ENCODE results near the gene PLD3. TPM values are rescaled to one million over a fixed set of nuclear protein-coding genes. Genes with fewer than 3 reads are reported as not detected.
"Not testable (repeated sequence)": the region's sequence is repeated elsewhere in the genome, so short reads cannot be mapped to it uniquely, and the experiment has no call there.

The PLD3 gene
- polyA plus RNA-seq, 3 donors: 194 to 276 (median 275) TPM

GRCh38 chr19:40320558-40320935 lies 27.9 kb upstream of the PLD3 start:
- no peak for DNase-seq (ENCODE audit: extremely low read depth in 1 of 11, low read depth in 9 of 11, low spot score in 4 of 11)

- no peak for DNase-seq (ENCODE audit: extremely low read depth in 1 of 11, low read depth in 9 of 11, low spot score in 4 of 11)
These were observed 27.4 kb upstream of the PLD3 start for GRCh38 chr19:40321076-40321475.

- no peak for DNase-seq (ENCODE audit: extremely low read depth in 1 of 11, low read depth in 9 of 11, low spot score in 4 of 11)
These were observed 26.8 kb upstream of the PLD3 start for GRCh38 chr19:40321566-40322270.

- no peak for DNase-seq (ENCODE audit: extremely low read depth in 1 of 11, low read depth in 9 of 11, low spot score in 4 of 11)
These were observed 26.3 kb upstream of the PLD3 start for GRCh38 chr19:40322271-40322610.

- DNase-seq (ENCODE audit: extremely low read depth in 1 of 11, low read depth in 9 of 11, low spot score in 4 of 11): no peak
These were observed 25.4 kb upstream of the PLD3 start for GRCh38 chr19:40322951-40323615.

- DNase-seq (ENCODE audit: extremely low read depth in 1 of 11, low read depth in 9 of 11, low spot score in 4 of 11): no peak
These were observed 24.8 kb upstream of the PLD3 start for GRCh38 chr19:40323705-40324104.

GRCh38 chr19:40326201-40326600 lies 22.3 kb upstream of the PLD3 start:
- DNase-seq (ENCODE audit: extremely low read depth in 1 of 11, low read depth in 9 of 11, low spot score in 4 of 11): no peak

GRCh38 chr19:40331052-40331451 lies 17.4 kb upstream of the PLD3 start:
- DNase-seq (ENCODE audit: extremely low read depth in 1 of 11, low read depth in 9 of 11, low spot score in 4 of 11): no peak

- no peak for DNase-seq (ENCODE audit: extremely low read depth in 1 of 11, low read depth in 9 of 11, low spot score in 4 of 11)
These were observed 15.8 kb upstream of the PLD3 start for GRCh38 chr19:40332669-40333068.

- not testable (repeated sequence) for DNase-seq (ENCODE audit: extremely low read depth in 1 of 11, low read depth in 9 of 11, low spot score in 4 of 11)
These were observed 15.4 kb upstream of the PLD3 start for GRCh38 chr19:40333083-40333482.

GRCh38 chr19:40335101-40335500 lies 13.4 kb upstream of the PLD3 start:
- no peak for DNase-seq (ENCODE audit: extremely low read depth in 1 of 11, low read depth in 9 of 11, low spot score in 4 of 11)

GRCh38 chr19:40335855-40336600 lies 12.5 kb upstream of the PLD3 start:
- DNase-seq (ENCODE audit: extremely low read depth in 1 of 11, low read depth in 9 of 11, low spot score in 4 of 11): no peak

- DNase-seq (ENCODE audit: extremely low read depth in 1 of 11, low read depth in 9 of 11, low spot score in 4 of 11): no peak
These were observed 11.9 kb upstream of the PLD3 start for GRCh38 chr19:40336601-40336900.

GRCh38 chr19:40337107-40337506 lies 11.4 kb upstream of the PLD3 start:
- no peak for DNase-seq (ENCODE audit: extremely low read depth in 1 of 11, low read depth in 9 of 11, low spot score in 4 of 11)

- no peak for DNase-seq (ENCODE audit: extremely low read depth in 1 of 11, low read depth in 9 of 11, low spot score in 4 of 11)
These were observed 10.9 kb upstream of the PLD3 start for GRCh38 chr19:40337594-40337993.

- DNase-seq (ENCODE audit: extremely low read depth in 1 of 11, low read depth in 9 of 11, low spot score in 4 of 11): no peak
These were observed 9.3 kb upstream of the PLD3 start for GRCh38 chr19:40339018-40339728.

- DNase-seq (ENCODE audit: extremely low read depth in 1 of 11, low read depth in 9 of 11, low spot score in 4 of 11): no peak
These were observed 6.7 kb upstream of the PLD3 start for GRCh38 chr19:40341601-40342482.

GRCh38 chr19:40342644-40343311 lies 5.7 kb upstream of the PLD3 start:
- DNase-seq (ENCODE audit: extremely low read depth in 1 of 11, low read depth in 9 of 11, low spot score in 4 of 11): no peak

Data from renal cortex interstitium (tissue), 11 donors.